Peyer's patch (tissue), 4 donors: Measurements from ENCODE around the gene GPR176.

Experiments
- CTCF ChIP-seq, 6 experiments: fragments of 450-650 bp in 4 of 6; fragments of 200-600 bp in 2 of 6; sonication (generic) in 1 of 6; IDR thresholded peaks; one replicate each; pipeline ENCODE4 v1.5.1; 2017 to 2019; ENCODE audit warnings: antibody characterized with exemption in 6 of 6, mild to moderate bottlenecking in 3 of 6, moderate library complexity in 1 of 6
- POLR2A ChIP-seq, 2 donors: fragments of 450-650 bp; IDR thresholded peaks; one replicate each; pipeline ENCODE4 v1.5.1; 2017; ENCODE audit warnings: antibody characterized with exemption in 2 of 2, mild to moderate bottlenecking in 2 of 2, moderate library complexity in 2 of 2

- no peak for TF ChIP-seq CTCF (IDR thresholded peaks at IDR 0.05)
- no peak for TF ChIP-seq POLR2A (IDR thresholded peaks at IDR 0.05)
Measured at GRCh38 chr15:39833515-39833981, 86.5 kb downstream of the GPR176 start.
